Naive thymus-derived CD4-positive, alpha-beta T cell (primary cell): ENCODE data around the gene CIC. TPM values are rescaled to one million over a fixed set of nuclear protein-coding genes. Genes with fewer than 3 reads are reported as not detected.
"Not testable (repeated sequence)": the region's sequence is repeated elsewhere in the genome, so short reads cannot be mapped to it uniquely, and the experiment has no call there.

Source experiments
- ATAC-seq: fragments of 150-1000 bp; cut with Tn5 transposase; 2 replicates; pipeline ENCODE4 v1.10.0; 2021; ENCODE audit warnings: mild to moderate bottlenecking, moderate library complexity
- CTCF ChIA-PET: fragments of 350-600 bp; sonication (Branson Sonifier 250); formaldehyde crosslinking; loops from one replicate; lab custom pipeline; 2021; ENCODE audit warnings: antibody characterized with exemption; lab: Charles Lee
- POLR2A ChIA-PET: fragments of 350-600 bp; sonication (Branson Sonifier 250); formaldehyde crosslinking; loops from one replicate; lab custom pipeline; 2021; ENCODE audit warnings: antibody characterized with exemption, inconsistent platforms; lab: Charles Lee
- DNase-seq, 9 donors: peaks; one replicate each; pipeline versions ENCODE4 v3.0.0 to v3.0.0-alpha.2; 2020 to 2022; ENCODE audit warnings: mixed read lengths in 1 of 9
- H3K27ac ChIP-seq: one replicate; pipeline ENCODE4 v1.7.0; 2013; ENCODE audit warnings: mild to moderate bottlenecking, low read depth, low read length, moderate library complexity
- H3K27me3 ChIP-seq, 2 donors: one replicate each; pipeline ENCODE4 v1.7.0; 2013; ENCODE audit warnings: low read length in 2 of 2, mild to moderate bottlenecking in 2 of 2, moderate library complexity in 2 of 2; ENCODE audit not compliant: control insufficient read depth in 2 of 2, insufficient read depth in 2 of 2
- H3K36me3 ChIP-seq, 3 experiments: 1 replicate in 2 of 3; 2 replicates in 1 of 3; pipeline ENCODE4 v1.7.0; 2013; ENCODE audit warnings: low read length in 3 of 3, mild to moderate bottlenecking in 3 of 3, moderate library complexity in 1 of 3; ENCODE audit not compliant: insufficient read depth in 3 of 3, control insufficient read depth in 2 of 3
- H3K4me1 ChIP-seq, 2 donors: one replicate each; pipeline ENCODE4 v1.7.0; 2013; ENCODE audit warnings: low read length in 2 of 2, mild to moderate bottlenecking in 2 of 2, moderate library complexity in 1 of 2; ENCODE audit not compliant: control insufficient read depth in 2 of 2, insufficient read depth in 2 of 2
- H3K4me3 ChIP-seq: 2 replicates; pipeline ENCODE4 v1.7.0; 2013; ENCODE audit warnings: mild to moderate bottlenecking, low read length
- H3K9me3 ChIP-seq, 3 experiments: 1 replicate in 2 of 3; 2 replicates in 1 of 3; pipeline ENCODE4 v1.7.0; 2013; ENCODE audit warnings: low read length in 3 of 3; ENCODE audit not compliant: control insufficient read depth in 2 of 3
- H3K27ac Mint-ChIP-seq, 9 donors: one replicate each; pipeline ENCODE4 v1.8.0; 2020 to 2022; ENCODE audit warnings: mixed read lengths in 9 of 9, mild to moderate bottlenecking in 8 of 9, moderate library complexity in 5 of 9, inconsistent platforms in 2 of 9
- H3K27me3 Mint-ChIP-seq, 5 donors: one replicate each; pipeline ENCODE4 v1.8.0; 2021 to 2022; ENCODE audit warnings: mixed read lengths in 5 of 5, mild to moderate bottlenecking in 1 of 5
- H3K36me3 Mint-ChIP-seq, 5 donors: one replicate each; pipeline ENCODE4 v1.8.0; 2020 to 2022; ENCODE audit warnings: mixed read lengths in 5 of 5, mild to moderate bottlenecking in 3 of 5, inconsistent platforms in 1 of 5
- H3K4me1 Mint-ChIP-seq, 7 donors: one replicate each; pipeline ENCODE4 v1.8.0; 2020 to 2022; ENCODE audit warnings: mixed read lengths in 7 of 7, mild to moderate bottlenecking in 3 of 7, inconsistent platforms in 1 of 7
- H3K4me3 Mint-ChIP-seq, 10 donors: one replicate each; pipeline ENCODE4 v1.8.0; 2020 to 2022; ENCODE audit warnings: mild to moderate bottlenecking in 10 of 10, mixed read lengths in 10 of 10, moderate library complexity in 6 of 10, inconsistent platforms in 2 of 10
- H3K9me3 Mint-ChIP-seq, 11 donors: one replicate each; pipeline ENCODE4 v1.8.0; 2020 to 2022; ENCODE audit warnings: mixed read lengths in 11 of 11, mild to moderate bottlenecking in 4 of 11, inconsistent platforms in 1 of 11, moderate library complexity in 1 of 11
- intact Hi-C, 2 donors: fragments of 100-400 bp; cut with micrococcal nuclease; formaldehyde crosslinking; loops; one replicate each; pipeline ENCODE4 v1.15.1; 2023
- polyA plus RNA-seq, 2 donors: library from polyadenylated mRNA; unstranded; fragments of 300-500 nt; fragmentation: Illumina TruSeq; gene quantifications; one replicate each; pipeline ENCODE4 v1.2.3, GENCODE V29; 2021
- total RNA-seq, 6 experiments: library from RNA in 5 of 6; stranded (reverse) in 5 of 6; gene quantifications; 1 replicate in 5 of 6; 2 replicates in 1 of 6; pipeline ENCODE4 v1.2.3 and lab custom pipeline; 2021 to 2026

Gene CIC
- total and polyA plus RNA-seq, 7 experiments from 2014 or later: 1.5 to 134 (median 93.6) TPM

DNA sequence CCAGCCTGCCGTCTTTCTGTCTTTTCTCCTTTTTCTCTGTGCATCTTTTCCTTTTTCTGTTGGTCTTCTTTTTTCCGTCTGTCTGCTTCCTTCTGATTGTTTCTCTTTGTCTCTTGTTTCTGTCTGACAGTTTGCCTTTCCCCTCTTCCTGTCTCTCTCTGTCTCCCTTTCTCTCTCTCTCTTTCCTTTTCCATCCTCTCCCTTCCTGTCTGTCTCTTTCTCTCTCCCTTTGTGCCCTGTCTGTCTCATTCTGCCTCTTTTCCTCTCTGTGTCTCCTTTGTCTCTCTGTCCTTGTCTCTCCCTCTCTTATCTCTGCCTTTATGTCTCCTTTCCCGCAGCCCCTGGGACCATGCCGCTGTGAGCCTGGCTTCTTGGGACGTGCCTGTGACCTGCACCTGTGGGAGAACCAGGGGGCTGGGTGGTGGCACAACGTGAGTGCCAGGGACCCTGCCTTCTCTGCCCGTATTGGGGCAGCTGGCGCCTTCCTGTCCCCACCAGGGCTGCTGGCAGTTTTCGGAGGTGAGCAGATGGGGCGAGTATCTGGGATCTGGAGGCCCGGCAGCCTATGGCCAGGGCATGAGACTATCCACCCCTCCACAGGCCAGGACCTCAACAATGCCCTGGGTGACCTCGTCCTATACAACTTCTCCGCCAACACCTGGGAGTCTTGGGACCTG lies 65.8 kb downstream of the CIC start:
- H3K27ac Mint-ChIP-seq: no peak overlapping the region
- CTCF ChIA-PET: no interaction called here

GRCh38 chr19:42335374-42335936 lies 66.4 kb downstream of the CIC start:
- intact Hi-C loops: no loop called here

More for the DNA sequence above, 65.8 kb downstream of the CIC start:
- Mint-ChIP-seq H3K27me3 (no peaks in the 10 kb centered on the region), H3K4me3 (no peak overlapping the region), H3K4me1 (no peaks in the 10 kb centered on the region), H3K36me3 (peaks cover 0 to 4% (median 4%) of the 10 kb centered on the region in 5 donors), H3K9me3 (no peaks in the 10 kb centered on the region)
- H3K4me3 ChIP-seq: no peak overlapping the region
- no peak overlapping the region for H3K27ac ChIP-seq
- DNase-seq: no peak
- H3K9me3 ChIP-seq: no peaks in the 10 kb centered on the region
- intact Hi-C loops: no loop called here
- ATAC-seq: no peak
- POLR2A ChIA-PET: no interaction called here
- no peaks in the 10 kb centered on the region for H3K4me1 ChIP-seq
- peaks cover 0 to 7% (median 0%) of the 10 kb centered on the region in 3 experiments for H3K36me3 ChIP-seq
- H3K27me3 ChIP-seq: no peaks in the 10 kb centered on the region

GRCh38 chr19:42335971-42336370 lies 66.9 kb downstream of the CIC start:
- Mint-ChIP-seq H3K36me3 (peaks cover 0 to 4% (median 4%) of the 10 kb centered on the region in 5 donors), H3K27me3 (no peaks in the 10 kb centered on the region), H3K4me3 (no peak overlapping the region), H3K27ac (no peak overlapping the region), H3K9me3 (no peaks in the 10 kb centered on the region), H3K4me1 (no peaks in the 10 kb centered on the region)
- H3K4me3 ChIP-seq: no peak overlapping the region
- DNase-seq: no peak
- H3K27me3 ChIP-seq: no peaks in the 10 kb centered on the region
- ATAC-seq: no peak
- no peak overlapping the region for H3K27ac ChIP-seq
- no peaks in the 10 kb centered on the region for H3K9me3 ChIP-seq
- peaks cover 0 to 7% (median 0%) of the 10 kb centered on the region in 3 experiments for H3K36me3 ChIP-seq
- H3K4me1 ChIP-seq: no peaks in the 10 kb centered on the region
- POLR2A ChIA-PET: no interaction called here
- CTCF ChIA-PET: no interaction called here
- intact Hi-C loops: no loop called here

More at GRCh38 chr19:42335374-42335936, 66.4 kb downstream of the CIC start:
- H3K27me3 Mint-ChIP-seq: no peaks in the 10 kb centered on the region
- ChIA-PET CTCF (no interaction called here), POLR2A (no interaction called here)
- H3K4me3 Mint-ChIP-seq: no peak overlapping the region
- Histone ChIP-seq H3K9me3 (no peaks in the 10 kb centered on the region), H3K27me3 (no peaks in the 10 kb centered on the region), H3K36me3 (peaks cover 0 to 7% (median 0%) of the 10 kb centered on the region in 3 experiments), H3K4me1 (no peaks in the 10 kb centered on the region), H3K4me3 (no peak overlapping the region), H3K27ac (no peak overlapping the region)
- H3K4me1 Mint-ChIP-seq: no peaks in the 10 kb centered on the region
- DNase-seq (no peak), ATAC-seq (no peak)
- H3K27ac Mint-ChIP-seq: no peak overlapping the region
- no peaks in the 10 kb centered on the region for H3K9me3 Mint-ChIP-seq
- H3K36me3 Mint-ChIP-seq: peaks cover 0 to 4% (median 4%) of the 10 kb centered on the region in 5 donors

DNA sequence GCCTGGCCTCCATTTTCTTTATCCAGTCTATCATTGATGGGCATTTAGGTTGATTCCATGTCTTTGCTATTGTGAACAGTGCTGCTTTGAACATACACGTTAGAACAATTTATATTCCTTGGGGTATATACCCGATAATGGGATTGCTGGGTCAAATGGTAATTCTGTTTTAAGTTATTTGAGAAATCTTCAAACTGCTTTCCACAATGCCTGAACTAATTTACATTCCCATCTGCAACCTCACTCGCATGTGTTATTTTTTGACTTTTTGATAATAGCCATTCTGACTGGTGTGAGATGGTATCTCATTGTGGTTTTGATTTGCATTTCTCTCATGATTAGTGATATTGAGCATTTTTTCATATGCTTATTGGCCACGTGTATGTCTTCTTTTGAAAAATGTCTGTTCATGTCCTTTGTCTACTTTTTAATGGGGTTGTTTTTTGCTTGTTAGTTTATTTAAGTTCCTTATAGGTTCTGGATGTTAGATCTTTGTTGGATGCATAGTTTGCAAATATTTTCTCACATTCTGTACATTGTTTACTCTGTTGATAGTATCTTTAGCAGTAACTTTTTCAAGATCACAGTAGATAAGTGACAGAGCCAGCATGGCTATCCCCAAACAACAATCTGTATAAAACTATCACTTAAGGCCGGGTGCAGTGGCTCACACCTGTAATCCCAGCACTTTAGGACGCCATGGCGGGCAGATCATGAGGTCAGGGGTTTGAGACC lies 70.2 kb downstream of the CIC start:
- POLR2A ChIA-PET, H3K4me1 ChIP-seq, H3K36me3 Mint-ChIP-seq, DNase-seq, H3K4me1 Mint-ChIP-seq, intact Hi-C loops, H3K9me3 ChIP-seq, H3K27ac ChIP-seq, H3K9me3 Mint-ChIP-seq, H3K27ac Mint-ChIP-seq, H3K4me3 Mint-ChIP-seq, H3K27me3 Mint-ChIP-seq, H3K4me3 ChIP-seq, H3K27me3 ChIP-seq, ATAC-seq: not testable (repeated sequence)
- peaks cover 0 to 10% (median 0%) of the 10 kb centered on the region in 3 experiments for H3K36me3 ChIP-seq
- CTCF ChIA-PET: interaction anchor here (0.5 kb wide), 1 partner anchor 503 kb away, joined by 4 read pairs; no protein-coding TSS in a partner anchor

DNA sequence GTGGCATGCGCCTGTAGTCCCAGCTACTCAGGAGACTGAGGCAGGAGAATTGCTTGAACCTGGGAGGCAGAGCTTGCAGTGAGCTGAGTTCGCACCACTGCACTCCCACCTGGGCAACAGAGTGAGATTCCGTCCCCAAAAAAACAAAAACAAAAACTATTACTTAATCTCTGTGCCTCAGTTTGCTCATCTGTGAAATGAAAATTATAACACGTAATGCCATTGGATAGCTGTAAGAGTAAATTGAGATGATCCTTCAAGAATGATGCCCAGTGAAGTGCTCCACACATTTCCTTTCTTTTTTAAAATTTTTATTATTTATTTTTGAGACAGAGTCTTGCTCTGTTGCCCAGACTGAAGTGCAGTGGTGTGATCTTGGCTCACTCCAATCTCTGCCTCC lies 70.9 kb downstream of the CIC start:
- H3K9me3 Mint-ChIP-seq: not testable (repeated sequence)

GRCh38 chr19:42343344-42344110 lies 74.5 kb downstream of the CIC start:
- Histone ChIP-seq H3K9me3 (no peaks in the 10 kb centered on the region), H3K4me3 (no peak overlapping the region), H3K27ac (no peak overlapping the region), H3K36me3 (peaks cover 0 to 3% (median 0%) of the 10 kb centered on the region in 3 experiments), H3K4me1 (no peaks in the 10 kb centered on the region), H3K27me3 (no peaks in the 10 kb centered on the region)
- CTCF ChIA-PET: no interaction called here
- Mint-ChIP-seq H3K4me1 (peaks cover 0 to 4% (median 0%) of the 10 kb centered on the region in 7 donors), H3K4me3 (no peak overlapping the region), H3K27ac (no peak overlapping the region), H3K36me3 (peaks cover 0 to 17% (median 5%) of the 10 kb centered on the region in 5 donors), H3K27me3 (no peaks in the 10 kb centered on the region), H3K9me3 (peaks cover 0 to 1% (median 0%) of the 10 kb centered on the region in 11 donors)
- DNase-seq (no peak), ATAC-seq (no peak)
- intact Hi-C loops: no loop called here
- POLR2A ChIA-PET: no interaction called here

More for the DNA sequence above, 70.9 kb downstream of the CIC start:
- peaks cover 0 to 12% (median 8%) of the 10 kb centered on the region in 5 donors for H3K36me3 Mint-ChIP-seq
- H3K27me3 Mint-ChIP-seq, H3K27ac ChIP-seq, DNase-seq, H3K9me3 ChIP-seq, H3K27me3 ChIP-seq, H3K4me1 ChIP-seq, H3K4me3 ChIP-seq, H3K27ac Mint-ChIP-seq, POLR2A ChIA-PET, intact Hi-C loops, H3K4me1 Mint-ChIP-seq, ATAC-seq, H3K4me3 Mint-ChIP-seq: not testable (repeated sequence)
- CTCF ChIA-PET: interaction anchor here (0.5 kb wide), 1 partner anchor 503 kb away, joined by 4 read pairs; no protein-coding TSS in a partner anchor
- peaks cover 0 to 10% (median 0%) of the 10 kb centered on the region in 3 experiments for H3K36me3 ChIP-seq
